Measurements from ENCODE around the gene DAPP1. TPM values are rescaled to one million over a fixed set of nuclear protein-coding genes. Genes with fewer than 3 reads are reported as not detected.

Gene DAPP1
- total and polyA plus RNA-seq, 2 of the 8 experiments (the other 6 are each of a cell fraction or from before 2014, with no cell fraction given), result not detected

GRCh38 chr4:99824070-99824599 lies 7.5 kb downstream of the DAPP1 start:
- WGBS, 2 experiments (ENCODE audit: extremely low coverage in 1 of 2, insufficient coverage in 1 of 2, insufficient read length in 1 of 2, insufficient replicate concordance in 2 of 2, low coverage in 1 of 2, low lambda C conversion rate in 2 of 2, missing lambda C conversion rate in 1 of 2), result 95% methylated on average over 3 of the region's 3 CpGs; no CpG with 5 or more reads in 1 of the 2 experiments
- TF ChIP-seq CHD2 (IDR thresholded peaks at IDR 0.05; ENCODE audit: low read length), result no peak
- TF ChIP-seq BCL11A (IDR thresholded peaks at IDR 0.05; ENCODE audit: low read depth in 2 of 2, low read length in 2 of 2), result no peak
- no peak for TF ChIP-seq HDAC6 (IDR thresholded peaks at IDR 0.05; ENCODE audit: low read depth, low read length)
- TF ChIP-seq JUND (IDR thresholded peaks at IDR 0.05; ENCODE audit: low read length), result no peak
- no peak for TF ChIP-seq RFX5 (IDR thresholded peaks at IDR 0.05; ENCODE audit: borderline replicate concordance, low read depth, low read length)
- TF ChIP-seq, protein P1, sequence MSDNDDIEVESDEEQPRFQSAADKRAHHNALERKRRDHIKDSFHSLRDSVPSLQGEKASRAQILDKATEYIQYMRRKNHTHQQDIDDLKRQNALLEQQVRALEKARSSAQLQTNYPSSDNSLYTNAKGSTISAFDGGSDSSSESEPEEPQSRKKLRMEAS (IDR thresholded peaks at IDR 0.05), result no peak
- TF ChIP-seq SUZ12 (IDR thresholded peaks at IDR 0.05; ENCODE audit: low read length), result no peak
- TF ChIP-seq FOSL1 (IDR thresholded peaks at IDR 0.05; ENCODE audit: insufficient read depth, low read depth, low read length), result no peak
- TF ChIP-seq POU5F1 (IDR thresholded peaks at IDR 0.05; ENCODE audit: low read depth, low read length), result no peak
- TF ChIP-seq CBX5 (IDR thresholded peaks at IDR 0.05; ENCODE audit: low read depth, low read length), result no peak
- TF ChIP-seq, protein P2, sequence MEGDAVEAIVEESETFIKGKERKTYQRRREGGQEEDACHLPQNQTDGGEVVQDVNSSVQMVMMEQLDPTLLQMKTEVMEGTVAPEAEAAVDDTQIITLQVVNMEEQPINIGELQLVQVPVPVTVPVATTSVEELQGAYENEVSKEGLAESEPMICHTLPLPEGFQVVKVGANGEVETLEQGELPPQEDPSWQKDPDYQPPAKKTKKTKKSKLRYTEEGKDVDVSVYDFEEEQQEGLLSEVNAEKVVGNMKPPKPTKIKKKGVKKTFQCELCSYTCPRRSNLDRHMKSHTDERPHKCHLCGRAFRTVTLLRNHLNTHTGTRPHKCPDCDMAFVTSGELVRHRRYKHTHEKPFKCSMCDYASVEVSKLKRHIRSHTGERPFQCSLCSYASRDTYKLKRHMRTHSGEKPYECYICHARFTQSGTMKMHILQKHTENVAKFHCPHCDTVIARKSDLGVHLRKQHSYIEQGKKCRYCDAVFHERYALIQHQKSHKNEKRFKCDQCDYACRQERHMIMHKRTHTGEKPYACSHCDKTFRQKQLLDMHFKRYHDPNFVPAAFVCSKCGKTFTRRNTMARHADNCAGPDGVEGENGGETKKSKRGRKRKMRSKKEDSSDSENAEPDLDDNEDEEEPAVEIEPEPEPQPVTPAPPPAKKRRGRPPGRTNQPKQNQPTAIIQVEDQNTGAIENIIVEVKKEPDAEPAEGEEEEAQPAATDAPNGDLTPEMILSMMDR (IDR thresholded peaks at IDR 0.05; ENCODE audit: control extremely low read depth in 1 of 3, insufficient read depth in 1 of 3, low read depth in 1 of 3, low read length in 3 of 3), result no peak
- no peak for TF ChIP-seq SIX5 (IDR thresholded peaks at IDR 0.05; ENCODE audit: low read depth, low read length)

More at GRCh38 chr4:99824070-99824599, 7.5 kb downstream of the DAPP1 start:
- no peak overlapping the region for H4K8ac ChIP-seq (ENCODE audit: extremely low read depth, insufficient read depth, low read length)
- no peak overlapping the region for H3K4ac ChIP-seq (replicated peaks; ENCODE audit: insufficient read length, low read depth, low read length)
- no peaks in the 10 kb centered on the region for H3K9me3 ChIP-seq (ENCODE audit: insufficient read depth in 2 of 2, low read depth in 1 of 2, low read length in 1 of 2)
- H4K20me1 ChIP-seq (replicated peaks in 1 of 2; ENCODE audit: control insufficient read depth in 1 of 2, insufficient read depth in 2 of 2, low read length in 2 of 2), result no peaks in the 10 kb centered on the region
- no peaks in the 10 kb centered on the region for H3K79me2 ChIP-seq (ENCODE audit: control insufficient read depth in 1 of 2, insufficient read depth in 2 of 2, low read length in 2 of 2)
- no peak overlapping the region for H3K27ac ChIP-seq (ENCODE audit: low read depth, low read length)
- H3K14ac ChIP-seq (ENCODE audit: insufficient read length), result no peak overlapping the region
- no peak overlapping the region for H2BK20ac ChIP-seq (ENCODE audit: low read length)
- no peak overlapping the region for H3K23ac ChIP-seq (ENCODE audit: insufficient read length)
- no peaks in the 10 kb centered on the region for H3K27me3 ChIP-seq (replicated peaks in 1 of 4; ENCODE audit: control insufficient read depth in 3 of 4, extremely low read depth in 1 of 4, insufficient read depth in 3 of 4, low read length in 3 of 4)
- CTCF ChIA-PET (ENCODE audit: partially characterized antibody), result interaction anchor here (1.4 to 3.0 kb wide), 3 partner anchors 12 to 19 kb away, joined by 5 to 13 read pairs (median 9); no protein-coding TSS in a partner anchor
- no peaks in the 10 kb centered on the region for H3K4me1 ChIP-seq (replicated peaks in 1 of 4; ENCODE audit: control insufficient read depth in 3 of 4, insufficient read depth in 4 of 4, low read length in 3 of 4)
- DNase-seq (ENCODE audit: low read depth in 1 of 2, low spot score in 2 of 2) (no peak), FAIRE-seq (no peak)
- no peak overlapping the region for H2BK12ac ChIP-seq (ENCODE audit: low read depth, low read length)
- POLR2A ChIA-PET (ENCODE audit: partially characterized antibody), result no interaction called here
- H4K5ac ChIP-seq (ENCODE audit: insufficient read length, low read depth, low read length), result no peak overlapping the region
- H3K4me3 ChIP-seq (ENCODE audit: extremely low read depth in 1 of 4, insufficient read depth in 2 of 4, low read depth in 3 of 4, low read length in 4 of 4), result no peak overlapping the region
- no peak overlapping the region for H2BK120ac ChIP-seq (replicated peaks; ENCODE audit: low read depth, low read length)
- no peak overlapping the region for H3K4me2 ChIP-seq (ENCODE audit: insufficient read depth in 1 of 2, low read depth in 2 of 2, low read length in 2 of 2)
- H2AFZ ChIP-seq (ENCODE audit: low read length), result no peak overlapping the region
- no peak overlapping the region for H3K9ac ChIP-seq (replicated peaks in 1 of 4; ENCODE audit: extremely low read depth in 1 of 4, low read depth in 3 of 4, low read length in 3 of 4)
- no peak overlapping the region for H3K56ac ChIP-seq (replicated peaks; ENCODE audit: insufficient read length, low read depth, low read length)
- H2AK5ac ChIP-seq (ENCODE audit: low read depth, low read length), result no peak overlapping the region
- H3K18ac ChIP-seq (ENCODE audit: extremely low read depth, low read length), result no peak overlapping the region
- no peaks in the 10 kb centered on the region for H3K36me3 ChIP-seq (ENCODE audit: control insufficient read depth in 2 of 4, insufficient read depth in 4 of 4, low read length in 3 of 4)
- no peak overlapping the region for H4K91ac ChIP-seq (replicated peaks; ENCODE audit: insufficient read length, low read length)
- no peak overlapping the region for H2BK15ac ChIP-seq (ENCODE audit: low read length)
- H2BK5ac ChIP-seq (ENCODE audit: low read depth, low read length), result no peak overlapping the region
- H3K23me2 ChIP-seq (ENCODE audit: low read depth, low read length), result no peaks in the 10 kb centered on the region
- no peaks in the 10 kb centered on the region for H3K79me1 ChIP-seq (ENCODE audit: low read depth, low read length)

Data from H1 (cell line).